ELF-1 (cell line): ENCODE data around the gene ANKRD34B.
"Not testable (repeated sequence)": the region's sequence is repeated elsewhere in the genome, so short reads cannot be mapped to it uniquely, and the experiment has no call there.

ENCODE experiments used
- DNase-seq: peaks from one replicate; pipeline ENCODE4 v3.0.0-alpha.2; 2016; ENCODE audit warnings: low read depth, low spot score

Gene ANKRD34B

DNA sequence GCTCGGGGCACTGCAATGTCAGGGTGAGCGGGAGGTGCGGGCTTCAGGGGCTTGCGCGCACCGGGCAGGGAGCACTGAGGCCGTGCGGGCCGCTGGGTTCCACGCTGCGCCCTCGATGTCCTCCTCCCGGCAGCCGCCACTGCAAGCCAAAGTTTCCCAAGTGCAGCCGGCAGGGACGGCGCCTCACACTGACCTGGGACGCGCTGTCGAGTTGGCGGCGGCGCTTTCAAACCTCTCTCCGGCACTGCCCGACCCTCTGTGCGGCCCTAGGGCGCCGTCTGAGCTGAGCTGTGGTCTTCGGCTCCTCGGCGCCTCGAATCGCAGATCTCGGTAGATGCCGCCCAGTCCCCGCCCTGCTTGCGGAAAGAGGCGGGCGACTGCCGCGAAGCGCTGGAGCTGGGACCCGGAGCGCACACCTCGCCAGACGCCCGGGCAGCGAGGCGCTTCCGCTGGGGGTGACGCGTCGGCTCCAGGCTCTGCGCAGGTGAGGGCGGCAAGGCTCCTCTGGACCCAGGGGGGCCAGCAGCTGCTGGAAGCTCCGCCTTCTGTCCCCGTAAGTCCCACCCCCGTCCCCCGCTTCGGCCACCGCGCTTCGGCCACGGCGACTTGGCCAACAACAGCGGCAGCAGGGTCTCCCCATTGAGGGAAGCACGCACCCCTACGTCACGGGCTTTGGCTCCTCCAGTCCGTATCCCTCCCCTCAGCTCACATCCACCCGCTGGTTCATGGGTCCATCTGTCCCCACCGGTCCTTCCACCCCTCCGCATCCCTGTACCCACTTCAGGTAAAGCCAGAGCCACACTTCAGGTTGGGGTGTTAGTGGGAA is at the start of gene ANKRD34B:
Gene ANKRD34B (minus strand): TSS at position 320 of the 826 bp plus-strand sequence. CDS start 10,261 bp downstream, outside the sequence.
- DNase-seq, result peak; percentile 68

DNA sequence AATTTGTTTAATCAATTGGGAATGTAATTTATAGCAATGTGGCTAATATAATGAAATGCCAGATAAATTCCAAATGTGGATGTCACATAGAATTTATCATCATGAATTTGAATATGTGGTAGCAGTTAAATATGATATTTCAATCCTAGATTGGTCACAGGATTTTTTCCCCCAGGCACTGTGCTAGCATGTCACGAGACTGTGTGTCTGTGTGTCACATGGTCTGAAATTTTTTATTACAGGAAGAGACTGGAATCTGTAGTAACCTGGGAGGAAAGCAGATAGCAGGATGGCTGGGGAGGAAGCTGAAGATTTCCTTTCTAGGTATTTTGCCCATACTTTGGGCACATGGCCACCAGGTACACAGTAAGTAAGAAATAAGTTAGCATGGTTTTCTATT is 49.0 kb upstream of the ANKRD34B start:
- no peak for DNase-seq

DNA sequence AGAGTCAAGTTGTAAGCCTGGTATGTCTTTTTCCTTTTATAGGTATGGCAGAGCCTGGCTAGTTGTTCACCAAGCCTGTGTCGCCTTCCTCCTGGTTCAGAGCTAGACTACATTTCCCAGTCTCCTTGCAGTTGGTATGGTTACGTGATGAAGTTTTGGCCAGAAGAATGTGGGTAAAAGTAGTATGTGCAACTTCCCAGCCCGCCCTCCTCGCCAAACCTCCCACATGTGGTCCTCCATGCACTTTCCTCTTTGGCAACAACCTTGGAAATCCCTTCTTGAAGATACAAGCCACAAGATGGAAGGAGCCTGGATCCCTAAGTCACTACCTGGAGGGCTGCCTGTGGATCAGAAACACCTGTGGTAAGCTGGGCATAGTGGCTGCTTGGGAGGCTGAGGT is 48.4 kb upstream of the ANKRD34B start:
- no peak for DNase-seq

DNA sequence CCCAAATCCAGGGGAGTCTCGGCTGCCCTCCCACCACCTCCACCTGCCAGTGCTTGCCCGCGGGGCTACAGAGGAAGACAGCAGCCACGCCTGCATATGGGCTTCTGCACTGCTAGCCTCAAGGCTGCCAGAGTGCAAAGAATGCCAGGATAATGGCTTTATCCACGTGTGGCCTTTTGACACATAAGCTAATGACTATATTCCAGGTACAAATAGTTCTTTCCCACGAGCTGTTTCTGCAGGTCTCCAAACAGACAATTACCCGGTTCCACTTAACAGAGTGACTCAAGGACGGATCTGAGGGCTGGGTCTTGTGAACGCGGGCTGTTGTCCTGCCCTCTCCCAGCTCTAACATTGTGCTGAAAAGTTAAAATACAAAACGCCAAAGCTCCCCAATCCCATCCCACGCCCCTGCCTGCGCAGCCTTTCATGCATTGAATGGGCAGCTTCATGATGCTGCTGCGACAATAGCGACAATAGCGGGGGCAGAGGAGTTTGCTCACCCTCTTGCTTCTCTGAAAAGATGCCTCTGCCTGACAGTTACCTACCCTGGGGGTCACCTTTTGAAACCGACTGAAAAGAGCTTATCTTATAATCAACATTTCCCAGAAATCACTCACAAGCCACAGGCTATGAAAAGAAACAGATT is 45.3 kb upstream of the ANKRD34B start:
- DNase-seq, result peak; percentile 29

DNA sequence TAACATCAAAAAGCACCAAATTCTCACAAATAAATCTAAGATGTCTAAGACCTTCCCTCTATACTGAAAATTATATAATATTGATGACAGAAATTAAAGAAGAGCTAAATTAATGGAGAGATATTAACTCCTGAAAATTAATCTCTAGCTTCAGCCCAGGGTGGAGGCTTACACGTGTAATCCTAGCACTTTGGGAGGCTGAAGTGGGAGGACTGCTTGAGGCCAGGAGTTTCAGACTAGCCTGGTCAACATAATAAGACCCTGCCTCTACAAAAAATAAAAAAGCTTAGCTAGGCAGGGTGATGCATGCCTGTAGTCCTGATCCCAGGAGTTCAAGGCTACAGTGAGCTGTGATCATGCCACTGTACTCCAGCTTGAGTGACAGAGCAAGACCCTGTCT is 39.6 kb upstream of the ANKRD34B start:
- no peak for DNase-seq

DNA sequence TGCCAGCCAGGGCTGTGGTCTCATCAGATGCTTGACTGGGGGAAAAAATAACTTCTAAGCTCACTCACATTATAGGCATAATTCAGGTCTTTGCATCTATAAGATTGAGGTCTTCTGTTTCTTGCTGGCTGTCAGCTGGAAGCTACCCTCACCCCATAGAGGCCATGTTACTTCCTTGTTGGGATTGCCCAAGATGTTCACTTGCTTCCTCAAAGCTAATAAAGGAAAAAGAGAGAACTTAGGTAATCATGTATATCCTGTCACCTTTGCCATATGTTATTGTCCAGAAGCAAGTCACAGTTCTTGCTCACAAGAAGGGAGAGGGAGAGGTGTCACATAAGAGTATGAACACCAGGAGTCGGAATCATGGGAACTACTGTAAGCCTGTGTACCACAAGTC is 38.7 kb upstream of the ANKRD34B start:
- no peak for DNase-seq

DNA sequence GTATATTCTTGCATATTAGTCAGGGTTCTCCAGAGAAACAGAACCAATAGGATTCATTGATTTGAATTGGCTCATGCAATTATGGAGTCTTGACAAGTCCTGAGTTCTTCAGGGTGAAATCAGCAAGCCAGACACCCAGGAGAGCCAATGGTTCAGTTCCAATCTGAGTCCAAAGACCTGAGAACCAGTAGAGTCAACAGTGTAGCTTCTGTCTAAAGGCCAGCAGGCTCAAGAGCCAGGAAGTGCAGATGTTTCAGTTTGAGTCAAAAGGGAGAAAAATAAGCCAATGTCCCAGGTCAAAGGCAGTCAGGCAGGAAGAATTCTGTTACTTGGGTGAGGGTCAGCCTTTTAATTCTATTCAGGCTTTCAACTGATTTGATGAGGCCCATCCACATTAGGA is 37.8 kb upstream of the ANKRD34B start:
- DNase-seq, result no peak

DNA sequence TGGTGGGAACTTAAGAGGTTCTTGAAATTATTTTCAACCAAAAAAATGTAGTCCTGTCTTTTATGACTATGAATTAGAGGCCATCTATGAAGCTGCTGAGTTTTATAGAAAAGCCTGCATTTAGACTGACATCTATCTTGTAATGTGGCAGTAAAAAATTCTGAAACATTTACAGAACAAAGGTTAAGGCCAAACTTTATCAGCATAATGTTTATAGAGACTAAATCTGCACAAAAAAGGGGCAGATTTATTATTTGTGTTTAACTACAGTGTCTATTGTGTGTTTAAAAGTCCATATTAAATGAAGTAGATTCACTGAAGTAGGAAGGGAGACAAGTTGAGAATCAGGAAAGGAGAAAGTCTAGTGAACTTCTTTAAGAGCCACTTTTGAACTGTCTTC is 37.3 kb upstream of the ANKRD34B start:
- DNase-seq, result no peak

DNA sequence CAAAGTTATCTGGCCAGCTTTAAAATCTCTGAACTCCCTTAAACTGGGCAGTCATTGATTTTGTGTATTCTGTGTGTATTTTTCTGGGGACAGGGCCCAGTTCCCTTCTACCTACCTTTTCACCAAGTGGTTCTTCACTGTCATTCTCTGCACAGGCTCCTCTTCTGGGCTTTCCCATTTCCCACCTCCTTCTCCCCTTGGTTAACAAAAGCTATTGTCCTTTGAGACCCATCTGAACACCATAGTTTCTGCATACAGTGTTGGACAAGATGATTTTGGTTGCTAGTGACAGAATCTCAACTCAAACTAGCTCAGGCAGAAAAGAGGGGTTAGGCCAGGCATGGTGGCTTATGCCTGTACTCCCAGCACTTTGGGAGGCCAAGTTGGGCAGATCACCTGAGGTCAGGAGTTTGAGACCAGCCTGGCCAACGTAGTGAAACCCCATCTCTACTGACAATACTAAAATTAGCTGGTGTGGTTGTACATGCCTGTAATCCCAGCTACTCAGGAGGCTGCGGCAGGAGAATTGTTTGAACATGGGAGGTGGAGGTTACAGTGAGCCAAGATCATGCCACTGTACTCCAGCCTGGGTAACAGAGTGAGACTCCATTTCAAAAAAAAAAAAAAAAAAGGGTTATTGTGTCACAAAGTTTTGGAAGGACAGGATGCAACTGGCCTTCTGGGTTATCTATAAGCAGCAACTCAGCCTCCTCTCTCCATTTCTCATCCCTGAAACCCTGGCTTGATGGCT is 31.0 kb upstream of the ANKRD34B start:
- no peak for DNase-seq

DNA sequence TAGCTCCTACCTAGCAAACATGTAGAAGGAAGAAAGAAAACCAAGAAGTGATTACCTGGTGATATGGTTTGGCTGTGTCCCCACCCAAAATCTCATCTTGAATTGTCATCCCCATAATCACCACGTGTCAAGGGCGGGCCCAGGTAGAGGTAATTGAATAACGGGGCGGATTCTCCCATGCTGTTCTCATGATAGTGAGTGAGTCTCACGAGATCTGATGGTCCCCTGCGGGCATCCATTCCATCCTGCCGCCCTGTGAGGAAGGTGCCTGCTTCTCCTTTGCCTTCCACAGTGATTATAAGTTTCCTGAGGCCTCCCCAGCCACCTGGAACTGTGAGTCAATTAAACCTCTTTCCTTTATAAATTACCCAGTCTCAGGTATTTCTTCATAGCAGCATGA is 27.4 kb upstream of the ANKRD34B start:
- no peak for DNase-seq

DNA sequence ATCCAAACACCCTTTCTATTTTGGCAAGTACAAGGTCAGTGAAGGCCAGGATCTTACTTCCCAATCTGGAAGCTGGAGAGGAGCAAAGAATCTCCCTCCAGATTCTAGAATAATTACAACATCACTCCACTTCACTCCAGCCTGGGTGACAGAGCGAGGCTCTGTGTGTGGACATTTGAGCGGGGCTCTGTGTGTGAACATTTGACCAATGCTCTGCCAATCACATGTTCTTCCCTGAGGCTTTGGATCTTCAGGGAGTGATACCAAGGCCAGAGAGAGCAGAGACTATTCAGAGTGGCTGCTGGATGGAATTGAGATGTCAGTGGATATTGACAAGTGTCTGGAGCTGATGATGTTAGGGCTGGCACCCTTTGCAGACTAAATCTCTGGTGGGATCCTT is 24.7 kb upstream of the ANKRD34B start:
- no peak for DNase-seq

DNA sequence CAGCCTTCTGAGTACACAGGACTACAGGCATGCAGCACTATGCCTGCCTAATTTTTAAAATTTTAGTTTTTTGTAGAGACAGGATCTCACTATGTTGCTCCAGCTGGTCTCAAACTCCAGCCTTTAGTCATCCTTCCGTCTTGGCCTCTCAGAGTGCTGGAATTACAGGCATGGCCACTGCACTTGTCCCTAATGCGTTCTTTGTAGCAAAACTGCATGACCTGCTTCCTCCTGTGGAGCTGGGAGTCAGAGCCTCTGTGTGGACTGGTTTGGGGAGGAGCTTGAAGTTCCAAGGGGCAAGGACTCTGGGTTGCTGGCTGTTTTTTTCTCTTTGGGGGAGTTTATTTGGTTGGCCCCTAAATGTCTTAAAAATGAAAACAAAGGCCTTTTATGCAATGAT is 22.7 kb upstream of the ANKRD34B start:
- DNase-seq, result no peak

DNA sequence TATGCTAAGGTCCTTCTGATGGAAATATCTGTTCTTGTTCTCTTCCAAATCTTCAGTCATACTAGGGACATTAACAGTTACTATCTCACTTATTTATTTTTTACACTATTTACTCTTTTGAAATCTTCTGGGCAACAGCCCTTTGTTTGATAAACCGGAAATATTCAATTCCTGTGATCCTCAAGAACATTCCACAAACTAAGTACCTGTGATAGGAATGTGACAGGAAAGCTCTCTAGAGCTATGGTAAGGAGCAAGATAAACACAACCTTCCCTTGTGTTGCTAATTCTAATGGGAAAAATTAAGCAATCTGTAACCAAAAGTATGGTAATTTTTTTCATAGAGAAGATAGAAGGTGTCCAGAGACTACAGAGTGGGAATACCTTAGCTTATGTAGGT is 22.0 kb upstream of the ANKRD34B start:
- no peak for DNase-seq

DNA sequence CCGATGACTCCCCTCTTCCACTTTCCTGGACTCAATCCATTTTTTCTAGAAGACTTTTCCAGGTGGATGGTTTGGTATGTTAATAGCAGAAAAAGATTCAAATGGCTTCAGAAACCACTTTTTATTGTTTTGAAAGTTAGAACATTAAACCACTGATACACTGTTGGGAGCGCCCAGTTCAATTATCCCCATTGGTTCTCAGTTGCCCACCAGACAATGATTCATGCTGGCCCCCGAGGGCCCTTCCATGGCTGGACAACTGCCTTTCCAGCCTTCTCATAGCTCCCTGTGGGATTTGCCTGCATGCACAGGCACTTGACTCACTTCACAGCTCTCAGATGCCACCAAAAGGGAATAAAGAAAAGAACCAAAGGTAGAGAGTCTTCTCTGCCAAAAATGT is 21.3 kb upstream of the ANKRD34B start:
- DNase-seq, result no peak

DNA sequence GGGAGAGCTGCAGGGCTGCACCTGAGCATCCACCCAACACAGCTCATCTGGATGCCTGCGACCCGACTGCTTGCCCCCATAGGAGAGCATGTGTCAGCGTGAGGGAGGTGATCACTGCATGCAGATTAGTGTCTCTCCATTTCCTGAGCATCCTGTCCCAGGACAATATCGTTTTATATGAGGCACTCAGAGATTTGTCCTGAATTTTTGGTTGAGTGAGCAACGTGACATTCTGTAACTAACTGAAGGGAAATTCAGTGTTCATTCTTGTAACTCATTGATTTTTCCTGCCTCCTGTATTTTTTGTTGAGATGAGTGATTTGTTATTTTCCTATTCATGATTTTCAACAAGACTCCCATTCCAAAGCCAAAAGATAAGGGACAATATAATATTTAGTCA is 20.7 kb upstream of the ANKRD34B start:
- DNase-seq, result no peak

DNA sequence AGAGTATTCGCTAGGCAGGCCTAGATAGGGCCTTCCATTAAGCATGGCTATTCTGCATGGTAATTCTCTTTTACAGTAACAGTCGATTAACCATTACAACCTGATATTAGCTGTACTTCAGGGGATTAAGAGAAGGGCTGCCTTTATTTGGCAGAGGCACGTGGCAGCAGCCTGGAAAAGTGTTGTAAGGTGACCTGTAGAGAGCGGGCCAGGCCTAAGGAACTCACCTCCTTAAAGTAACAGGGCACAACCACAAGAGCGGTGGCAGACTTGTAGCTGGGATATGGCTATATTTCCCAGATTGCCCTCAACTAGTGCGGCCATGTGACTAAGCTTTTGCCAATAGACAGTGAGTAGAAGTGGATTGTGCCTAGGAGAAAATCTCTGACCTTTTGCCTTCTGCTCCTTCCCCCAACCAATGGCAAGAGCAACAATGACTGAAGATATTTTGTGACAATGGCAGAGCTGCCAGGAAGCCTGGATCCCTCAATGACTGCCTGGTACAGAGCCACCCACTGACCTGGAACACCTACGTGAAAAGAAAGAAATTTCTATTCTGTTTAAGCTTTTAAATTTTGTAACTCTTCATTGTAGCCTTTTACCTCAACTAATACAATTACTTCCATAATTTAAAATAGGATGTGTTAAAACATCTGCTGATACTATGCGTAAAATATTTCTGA is 18.9 kb upstream of the ANKRD34B start:
- DNase-seq, result no peak

DNA sequence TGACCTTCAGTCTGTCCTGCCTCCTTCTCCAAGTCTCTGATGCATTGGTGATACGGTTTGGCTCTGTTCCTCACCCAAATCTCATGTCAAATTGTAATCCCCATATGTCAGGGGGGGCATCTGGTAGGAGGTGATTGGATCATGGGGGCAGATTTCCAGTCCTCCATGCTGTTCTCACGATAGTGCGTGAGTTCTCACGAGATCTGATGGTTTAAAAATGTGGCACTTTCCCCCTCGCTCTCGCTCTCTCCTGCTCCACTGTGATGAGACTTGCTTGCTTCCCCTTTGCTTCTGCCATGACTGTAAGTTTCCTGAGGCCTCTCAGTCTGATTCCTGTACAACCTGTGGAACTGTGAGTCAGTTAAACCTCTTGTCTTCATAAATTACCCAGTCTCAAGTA is 14.7 kb upstream of the ANKRD34B start:
- no peak for DNase-seq

DNA sequence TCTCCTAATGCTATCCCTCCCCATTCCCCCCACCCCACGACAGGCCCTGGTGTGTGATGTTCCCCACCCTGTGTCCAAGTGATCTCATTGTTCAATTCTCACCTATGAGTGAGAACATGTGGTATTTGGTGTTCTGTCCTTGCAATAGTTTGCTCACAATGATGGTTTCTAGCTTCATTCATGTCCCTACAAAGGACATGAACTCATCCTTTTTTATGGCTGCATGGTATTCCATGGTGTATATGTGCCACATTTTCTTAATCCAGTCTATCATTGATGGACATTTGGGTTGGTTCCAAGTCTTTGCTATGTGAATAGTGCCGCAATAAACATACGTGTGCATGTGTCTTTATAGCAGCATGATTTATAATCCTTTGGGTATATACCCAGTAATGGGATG is 10.2 kb upstream of the ANKRD34B start:
- not testable (repeated sequence) for DNase-seq

DNA sequence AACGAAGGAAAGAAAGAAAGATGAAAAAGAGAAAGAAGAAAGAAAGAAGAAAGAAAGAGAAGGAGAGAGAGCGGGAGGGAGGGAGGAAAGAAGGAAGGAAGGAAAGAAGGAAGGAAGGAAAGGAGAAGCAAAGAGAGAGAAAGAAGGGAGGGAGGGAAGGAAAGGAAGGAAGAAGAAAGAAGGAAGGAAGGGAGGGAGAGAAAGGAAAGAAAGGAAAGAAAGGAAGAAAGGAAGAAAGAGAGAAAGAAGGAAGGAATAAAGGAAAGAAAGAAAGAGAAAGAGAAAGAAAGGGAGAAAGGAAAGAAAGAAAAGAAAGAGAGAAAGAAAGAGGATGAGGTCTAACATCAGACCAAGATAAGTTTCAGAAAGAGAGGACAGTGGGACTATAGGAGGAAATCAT is 9.0 kb upstream of the ANKRD34B start:
- no peak for DNase-seq

DNA sequence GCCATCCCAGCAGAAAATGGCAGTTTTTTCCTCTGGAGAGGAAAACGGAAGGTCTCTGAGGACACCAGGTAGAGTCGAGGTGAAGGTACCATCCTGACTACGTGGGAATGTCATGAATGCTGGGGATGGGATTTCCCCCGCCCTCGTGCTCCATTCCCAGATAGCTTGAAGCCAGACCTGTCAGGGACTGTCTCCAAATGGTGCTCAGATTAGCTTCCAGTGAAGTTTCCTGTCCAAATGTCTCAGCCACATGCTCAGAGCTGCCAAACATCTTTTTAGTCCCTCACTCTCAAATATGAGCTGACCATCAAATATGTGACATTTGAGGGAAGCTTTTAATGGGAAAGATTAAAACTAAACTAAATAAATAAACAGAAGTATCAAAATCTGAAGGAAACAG is 7.6 kb upstream of the ANKRD34B start:
- no peak for DNase-seq

DNA sequence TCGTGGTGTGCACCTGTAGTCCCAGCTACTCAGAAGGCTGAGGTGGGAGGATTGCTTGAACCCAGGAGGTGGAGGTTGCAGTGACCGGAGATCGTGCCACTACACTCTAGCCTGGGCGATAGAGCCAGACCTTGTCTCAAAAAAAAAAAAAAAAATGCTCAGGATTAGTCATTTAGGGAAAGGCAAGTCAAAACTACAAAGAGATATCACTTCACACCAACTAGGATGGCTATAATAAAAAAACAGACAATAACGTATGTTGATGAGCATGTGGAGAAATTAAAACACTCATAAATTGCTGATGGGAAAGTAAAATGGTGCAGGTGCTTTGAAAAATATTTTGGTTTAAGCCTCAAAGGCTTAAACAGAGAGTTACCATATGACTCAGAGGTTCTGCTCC is 6.3 kb upstream of the ANKRD34B start:
- DNase-seq, result no peak

DNA sequence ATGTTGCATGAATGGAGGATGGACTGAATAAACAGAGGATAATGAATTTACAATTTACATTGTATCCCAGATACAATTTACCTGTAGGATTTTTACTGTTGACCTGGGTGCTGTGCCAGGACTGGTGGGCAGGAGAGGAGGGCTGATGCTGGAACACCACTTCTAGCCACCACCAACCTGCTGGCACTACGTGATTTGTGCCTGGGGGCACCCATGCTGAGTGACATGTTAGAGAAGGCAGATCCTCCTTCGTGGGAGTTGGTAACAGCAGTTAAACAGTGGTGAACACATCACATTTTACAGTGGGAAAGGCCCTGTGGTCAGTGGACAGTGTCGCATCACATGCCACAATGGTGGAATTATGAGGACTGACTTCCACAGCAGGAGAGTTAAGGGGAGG is 3.0 kb upstream of the ANKRD34B start:
- DNase-seq, result no peak
